T-cell (primary cell): ENCODE data around the gene PRPS1. TPM values are rescaled to one million over a fixed set of nuclear protein-coding genes. Genes with fewer than 3 reads are reported as not detected.

Experiments
- ATAC-seq, 4 experiments: fragments of 200-7000 bp in 3 of 4; fragments of 150-1000 bp in 1 of 4; cut with Tn5 transposase; replicated peaks in 1 of 4; 1 replicate in 3 of 4; 2 replicates in 1 of 4; pipeline ENCODE4 v1.10.0; 2021; ENCODE audit warnings: moderate library complexity in 3 of 4, mild to moderate bottlenecking in 2 of 4, moderate number of reproducible peaks in 1 of 4
- CTCF ChIA-PET, 2 donors: fragments of 300-600 bp; sonication (Branson Sonifier 250); formaldehyde crosslinking; loops; one replicate each; lab custom pipeline; 2022; ENCODE audit warnings: antibody characterized with exemption in 2 of 2; lab: Charles Lee
- POLR2A ChIA-PET, 2 donors: fragments of 300-600 bp; sonication (Branson Sonifier 250); formaldehyde crosslinking; loops; one replicate each; lab custom pipeline; 2022; ENCODE audit warnings: antibody characterized with exemption in 2 of 2; lab: Charles Lee
- DNase-seq, 35 experiments: peaks; one replicate each; pipeline versions ENCODE4 v3.0.0 to v3.0.0-alpha.2; 2013 to 2023
- H3K27ac ChIP-seq: one replicate; pipeline ENCODE4 v1.5.1; 2013; ENCODE audit warnings: low read length
- H3K27me3 ChIP-seq, 2 experiments: replicated peaks in 1 of 2; 1 replicate in 1 of 2; 2 replicates in 1 of 2; pipeline versions ENCODE4 v1.6.1 to v1.7.0; 2013; ENCODE audit warnings: low read length in 1 of 2, mixed read lengths in 1 of 2; ENCODE audit not compliant: control insufficient read depth in 2 of 2, insufficient read depth in 2 of 2; ENCODE audit errors: extremely low read depth in 1 of 2
- H3K36me3 ChIP-seq, 2 donors: 1 replicate in 1 of 2; 2 replicates in 1 of 2; pipeline versions ENCODE4 v1.6.1 to v1.7.0; 2013; ENCODE audit warnings: low read length in 1 of 2; ENCODE audit not compliant: control insufficient read depth in 2 of 2, insufficient read depth in 1 of 2; ENCODE audit errors: extremely low read depth in 1 of 2
- H3K4me1 ChIP-seq, 2 experiments: 1 replicate in 1 of 2; 2 replicates in 1 of 2; pipeline versions ENCODE4 v1.6.1 to v1.7.0; 2013; ENCODE audit warnings: low read length in 2 of 2, mixed read lengths in 1 of 2; ENCODE audit not compliant: insufficient read depth in 2 of 2, control insufficient read depth in 1 of 2; ENCODE audit errors: extremely low read depth in 1 of 2
- H3K4me3 ChIP-seq, 2 donors: 1 replicate in 1 of 2; 2 replicates in 1 of 2; pipeline versions ENCODE4 v1.5.1 to v1.7.0; 2013; ENCODE audit warnings: mild to moderate bottlenecking in 2 of 2, low read length in 1 of 2, moderate library complexity in 1 of 2; ENCODE audit not compliant: control insufficient read depth in 1 of 2; ENCODE audit errors: extremely low read depth in 1 of 2
- H3K9me3 ChIP-seq: 2 replicates; pipeline ENCODE4 v1.7.0; 2013
- H3K27ac Mint-ChIP-seq, 2 donors: one replicate each; pipeline ENCODE4 v1.8.0; 2020 to 2021; ENCODE audit warnings: mild to moderate bottlenecking in 2 of 2, mixed read lengths in 2 of 2
- H3K27me3 Mint-ChIP-seq, 2 donors: one replicate each; pipeline ENCODE4 v1.8.0; 2021 to 2022; ENCODE audit warnings: mixed read lengths in 2 of 2
- H3K36me3 Mint-ChIP-seq: one replicate; pipeline ENCODE4 v1.8.0; 2021; ENCODE audit warnings: mixed read lengths
- H3K4me1 Mint-ChIP-seq, 3 donors: one replicate each; pipeline ENCODE4 v1.8.0; 2020 to 2022; ENCODE audit warnings: mixed read lengths in 3 of 3, mild to moderate bottlenecking in 1 of 3
- H3K4me3 Mint-ChIP-seq, 3 donors: one replicate each; pipeline ENCODE4 v1.8.0; 2020 to 2022; ENCODE audit warnings: mild to moderate bottlenecking in 3 of 3, mixed read lengths in 3 of 3, moderate library complexity in 3 of 3
- H3K9me3 Mint-ChIP-seq, 3 donors: one replicate each; pipeline ENCODE4 v1.8.0; 2020 to 2022; ENCODE audit warnings: mixed read lengths in 3 of 3
- WGBS: methylation state at CpG from one replicate; pipeline ENCODE4 v1.1.5; 2013; ENCODE audit warnings: missing lambda C conversion rate; ENCODE audit not compliant: insufficient coverage; 5-methylcytosine and 5-hydroxymethylcytosine counted together
- total RNA-seq, 35 experiments: library from RNA in 6 of 35; stranded (reverse) in 6 of 35; fragments of 120-200 nt in 1 of 35; gene quantifications; one replicate each; pipeline versions ENCODE4 v1.2.1 to v1.2.4 and lab custom pipeline; 2013 to 2026

The PRPS1 gene
- total RNA-seq, 5 donors from 2014 or later (not counting 1 experiment from before 2014, with no cell fraction given), result 57.9 to 74.0 (median 60.7) TPM

- no peak overlapping the region for H3K27ac Mint-ChIP-seq
- POLR2A ChIA-PET, result no interaction called here
Observed at GRCh38 chrX:107626481-107626880, 1.8 kb upstream of the PRPS1 start.

GRCh38 chrX:107626916-107627315 is 1.4 kb upstream of the PRPS1 start:
- Histone ChIP-seq H3K27ac (no peak overlapping the region), H3K4me1 (peaks cover 7% of the 10 kb centered on the region in 2 experiments), H3K4me3 (no peak overlapping the region), H3K27me3 (no peaks in the 10 kb centered on the region), H3K36me3 (no peaks in the 10 kb centered on the region), H3K9me3 (no peaks in the 10 kb centered on the region)
- H3K4me3 Mint-ChIP-seq, result no peak overlapping the region
- H3K27ac Mint-ChIP-seq, result no peak overlapping the region
- WGBS, result no CpG with 5 or more reads among the region's 2 CpGs
- H3K9me3 Mint-ChIP-seq, result no peaks in the 10 kb centered on the region
- H3K36me3 Mint-ChIP-seq, result no peaks in the 10 kb centered on the region
- ChIA-PET POLR2A (no interaction called here), CTCF (no interaction called here)
- H3K27me3 Mint-ChIP-seq, result peaks cover 0 to 24% of the 10 kb centered on the region in 2 donors
- no peak for DNase-seq
- H3K4me1 Mint-ChIP-seq, result peaks cover 22 to 28% (median 24%) of the 10 kb centered on the region in 3 donors
- no peak for ATAC-seq

More at GRCh38 chrX:107626481-107626880, 1.8 kb upstream of the PRPS1 start:
- Mint-ChIP-seq H3K27me3 (peaks cover 0 to 24% of the 10 kb centered on the region in 2 donors), H3K9me3 (no peaks in the 10 kb centered on the region), H3K4me1 (peaks cover 22 to 27% (median 22%) of the 10 kb centered on the region in 3 donors), H3K36me3 (no peaks in the 10 kb centered on the region), H3K4me3 (no peak overlapping the region)
- Histone ChIP-seq H3K36me3 (no peaks in the 10 kb centered on the region), H3K27ac (no peak overlapping the region), H3K4me1 (peaks cover 7% of the 10 kb centered on the region in 2 experiments), H3K4me3 (no peak overlapping the region), H3K27me3 (no peaks in the 10 kb centered on the region), H3K9me3 (no peaks in the 10 kb centered on the region)
- ATAC-seq, result no peak
- DNase-seq, result no peak
- CTCF ChIA-PET, result no interaction called here
- WGBS, result 97% methylated on average over 6 of the region's 12 CpGs

GRCh38 chrX:107628662-107629539 is 591 bp downstream of the PRPS1 start:
- Histone ChIP-seq H3K4me3 (peak overlapping the region; percentile 71 to 87), H3K27me3 (no peaks in the 10 kb centered on the region), H3K36me3 (no peaks in the 10 kb centered on the region), H3K4me1 (peaks cover 7% of the 10 kb centered on the region in 2 experiments), H3K27ac (peak overlapping the region; percentile 86), H3K9me3 (no peaks in the 10 kb centered on the region)
- H3K9me3 Mint-ChIP-seq, result no peaks in the 10 kb centered on the region
- peak overlapping the region; percentile 88 for H3K27ac Mint-ChIP-seq
- H3K4me1 Mint-ChIP-seq, result peaks cover 32 to 36% (median 32%) of the 10 kb centered on the region in 3 donors
- ATAC-seq (peak; percentile 52 to 70 (median 66)), DNase-seq (peak; percentile 11 to 66 (median 45))
- 0% methylated on average over 2 of the region's 29 CpGs for WGBS
- no peaks in the 10 kb centered on the region for H3K36me3 Mint-ChIP-seq
- ChIA-PET CTCF (interaction anchor here (0.5 to 2.5 kb wide), 15 partner anchors 14 to 511 kb away, joined by 3 to 14 read pairs (median 4); partner anchors contain the start of genes NCBP2L (in 2 of the 2), MID2 (in 1 of the 2) and TSC22D3 (in 1 of the 2)), POLR2A (interaction anchor here (0.6 to 1.7 kb wide), 18 partner anchors 15 to 1907 kb away, joined by 3 to 18 read pairs (median 3); partner anchors contain the start of genes NXT2 (in 1 of the 2), RBM41 (in 1 of the 2) and TSC22D3 (in 1 of the 2))
- H3K27me3 Mint-ChIP-seq, result peaks cover 0 to 31% of the 10 kb centered on the region in 2 donors
- H3K4me3 Mint-ChIP-seq, result peak overlapping the region; percentile 87 to 95 (median 93)

GRCh38 chrX:107629540-107629909 is 1.2 kb downstream of the PRPS1 start:
- H3K4me3 Mint-ChIP-seq, result peak overlapping the region; percentile 87 to 95 (median 93)
- no peak overlapping the region for H3K27ac ChIP-seq

GRCh38 chrX:107630031-107630689 is 1.9 kb downstream of the PRPS1 start:
- Histone ChIP-seq H3K27me3 (no peaks in the 10 kb centered on the region), H3K36me3 (no peaks in the 10 kb centered on the region), H3K4me3 (no peak overlapping the region), H3K9me3 (no peaks in the 10 kb centered on the region), H3K27ac (no peak overlapping the region), H3K4me1 (peaks cover 7% of the 10 kb centered on the region in 2 experiments)
- H3K4me3 Mint-ChIP-seq, result peak overlapping the region; percentile 87 to 95 (median 93)
- no peaks in the 10 kb centered on the region for H3K36me3 Mint-ChIP-seq
- ChIA-PET CTCF (interaction anchor here (0.6 to 2.5 kb wide), 8 partner anchors 26 to 656 kb away, joined by 3 to 13 read pairs (median 4); partner anchors contain the start of genes NCBP2L (in 1 of the 2) and TSC22D3 (in 1 of the 2)), POLR2A (interaction anchor here in 1 of 2 donors (0.7 to 1.2 kb wide), 2 partner anchors 15 to 23 kb away, joined by 3 read pairs; no protein-coding TSS in a partner anchor)
- H3K9me3 Mint-ChIP-seq, result no peaks in the 10 kb centered on the region
- peaks cover 0 to 31% of the 10 kb centered on the region in 2 donors for H3K27me3 Mint-ChIP-seq
- ATAC-seq, result no peak
- DNase-seq, result no peak
- WGBS, result no CpG with 5 or more reads among the region's 3 CpGs
- no peak overlapping the region for H3K27ac Mint-ChIP-seq
- peaks cover 32 to 40% (median 34%) of the 10 kb centered on the region in 3 donors for H3K4me1 Mint-ChIP-seq

More at GRCh38 chrX:107629540-107629909, 1.2 kb downstream of the PRPS1 start:
- Mint-ChIP-seq H3K27ac (peak overlapping the region in 1 of 2 donors; percentile 88), H3K36me3 (no peaks in the 10 kb centered on the region), H3K9me3 (no peaks in the 10 kb centered on the region), H3K27me3 (peaks cover 0 to 31% of the 10 kb centered on the region in 2 donors), H3K4me1 (peaks cover 32 to 37% (median 32%) of the 10 kb centered on the region in 3 donors)
- POLR2A ChIA-PET, result interaction anchor here (0.6 to 1.2 kb wide), 3 partner anchors 35 to 90 kb away, joined by 3 to 4 read pairs (median 3); no protein-coding TSS in a partner anchor
- H3K27me3 ChIP-seq, result no peaks in the 10 kb centered on the region
- H3K4me1 ChIP-seq, result peaks cover 7% of the 10 kb centered on the region in 2 experiments
- CTCF ChIA-PET, result interaction anchor here (0.8 to 2.5 kb wide), 7 partner anchors 22 to 512 kb away, joined by 3 to 14 read pairs (median 4); partner anchors contain the start of genes NCBP2L (in 1 of the 2) and TSC22D3 (in 1 of the 2)
- DNase-seq, result peak in 1 of 35 experiments; percentile 26
- peak overlapping the region; percentile 71 to 87 for H3K4me3 ChIP-seq
- no peak for ATAC-seq
- no CpG with 5 or more reads among the region's 5 CpGs for WGBS
- no peaks in the 10 kb centered on the region for H3K9me3 ChIP-seq
- no peaks in the 10 kb centered on the region for H3K36me3 ChIP-seq
